Activated T-helper 1 cell treated with anti-CD3 and anti-CD28 coated beads, Interleukin-12 subunit alpha, Interleukin-12 subunit beta, Interleukin-2, Interleukin-4 antibody, amounts not matched to agents 30 ng/mL and 10 ng/mL and 1 ng/mL, durations not matched to agents 14 hours and 24 hours and 36 hours (primary cell): ENCODE data around the gene RAB40B. TPM values are rescaled to one million over a fixed set of nuclear protein-coding genes. Genes with fewer than 3 reads are reported as not detected.

ENCODE experiments used
- DNase-seq: peaks from one replicate; pipeline ENCODE4 v3.0.0; 2021; ENCODE audit warnings: low spot score
- H3K27ac Mint-ChIP-seq: one replicate; pipeline ENCODE4 v1.8.0; 2021; ENCODE audit warnings: mild to moderate bottlenecking, mixed read lengths
- H3K27me3 Mint-ChIP-seq: one replicate; pipeline ENCODE4 v1.8.0; 2022; ENCODE audit warnings: mild to moderate bottlenecking, moderate library complexity, mixed read lengths; ENCODE audit not compliant: insufficient read depth
- H3K36me3 Mint-ChIP-seq: one replicate; pipeline ENCODE4 v1.8.0; 2021; ENCODE audit warnings: low read depth, mixed read lengths
- H3K4me1 Mint-ChIP-seq: one replicate; pipeline ENCODE4 v1.8.0; 2021; ENCODE audit warnings: low read depth, mixed read lengths
- H3K4me3 Mint-ChIP-seq: one replicate; pipeline ENCODE4 v1.8.0; 2021; ENCODE audit warnings: mild to moderate bottlenecking, moderate library complexity, mixed read lengths
- H3K9me3 Mint-ChIP-seq: one replicate; pipeline ENCODE4 v1.8.0; 2021; ENCODE audit warnings: mixed read lengths
- intact Hi-C: fragments of 100-400 bp; cut with micrococcal nuclease; formaldehyde crosslinking; loops from one replicate; pipeline ENCODE4 v1.15.1; 2024
- total RNA-seq: library from RNA; stranded (reverse); gene quantifications from 2 replicates; pipeline ENCODE4 v1.2.3, GENCODE V29; 2022

The RAB40B gene
- total RNA-seq, 1 donor from 2014 or later = 5.2 TPM

GRCh38 chr17:82709024-82709675, 10.7 kb upstream of the RAB40B start:
- no peak overlapping the region for H3K27ac Mint-ChIP-seq
- H3K27me3 Mint-ChIP-seq = no peaks in the 10 kb centered on the region
- DNase-seq = no peak
- no peaks in the 10 kb centered on the region for H3K4me1 Mint-ChIP-seq
- H3K4me3 Mint-ChIP-seq = no peak overlapping the region
- intact Hi-C loops = no loop called here
- no peaks in the 10 kb centered on the region for H3K36me3 Mint-ChIP-seq
- H3K9me3 Mint-ChIP-seq = no peaks in the 10 kb centered on the region

GRCh38 chr17:82705756-82706155, 7.3 kb upstream of the RAB40B start:
- Mint-ChIP-seq H3K4me1 (no peaks in the 10 kb centered on the region), H3K27ac (no peak overlapping the region), H3K27me3 (no peaks in the 10 kb centered on the region), H3K9me3 (no peaks in the 10 kb centered on the region), H3K36me3 (no peaks in the 10 kb centered on the region), H3K4me3 (no peak overlapping the region)
- DNase-seq = no peak
- intact Hi-C loops = no loop called here

- H3K9me3 Mint-ChIP-seq = no peaks in the 10 kb centered on the region
- intact Hi-C loops = no loop called here
- H3K27ac Mint-ChIP-seq = no peak overlapping the region
Measured at GRCh38 chr17:82704886-82705285, 6.4 kb upstream of the RAB40B start.

GRCh38 chr17:82703935-82704865, 5.7 kb upstream of the RAB40B start:
- Mint-ChIP-seq H3K9me3 (no peaks in the 10 kb centered on the region), H3K27ac (no peak overlapping the region), H3K4me1 (no peaks in the 10 kb centered on the region), H3K4me3 (no peak overlapping the region), H3K27me3 (peaks cover under 1% of the 10 kb centered on the region), H3K36me3 (no peaks in the 10 kb centered on the region)
- intact Hi-C loops = no loop called here
- DNase-seq = no peak

More at GRCh38 chr17:82704886-82705285, 6.4 kb upstream of the RAB40B start:
- Mint-ChIP-seq H3K4me1 (no peaks in the 10 kb centered on the region), H3K27me3 (no peaks in the 10 kb centered on the region), H3K36me3 (no peaks in the 10 kb centered on the region), H3K4me3 (no peak overlapping the region)
- no peak for DNase-seq

GRCh38 chr17:82703036-82703745, 4.7 kb upstream of the RAB40B start:
- no peaks in the 10 kb centered on the region for H3K9me3 Mint-ChIP-seq
- no peaks in the 10 kb centered on the region for H3K4me1 Mint-ChIP-seq
- no peaks in the 10 kb centered on the region for H3K36me3 Mint-ChIP-seq
- intact Hi-C loops = no loop called here
- H3K27me3 Mint-ChIP-seq = peaks cover 2% of the 10 kb centered on the region
- no peak overlapping the region for H3K27ac Mint-ChIP-seq
- no peak for DNase-seq
- H3K4me3 Mint-ChIP-seq = no peak overlapping the region

GRCh38 chr17:82702231-82702927, 3.9 kb upstream of the RAB40B start:
- Mint-ChIP-seq H3K27me3 (peaks cover 2% of the 10 kb centered on the region), H3K4me1 (no peaks in the 10 kb centered on the region), H3K27ac (no peak overlapping the region), H3K4me3 (no peak overlapping the region), H3K36me3 (no peaks in the 10 kb centered on the region), H3K9me3 (no peaks in the 10 kb centered on the region)
- DNase-seq = no peak
- intact Hi-C loops = no loop called here

- peak overlapping the region; percentile 81 for H3K4me3 Mint-ChIP-seq
- H3K4me1 Mint-ChIP-seq = no peaks in the 10 kb centered on the region
- intact Hi-C loops = no loop called here
- H3K27me3 Mint-ChIP-seq = peaks cover 8% of the 10 kb centered on the region
- H3K9me3 Mint-ChIP-seq = peaks cover 8% of the 10 kb centered on the region
- DNase-seq = no peak
- no peaks in the 10 kb centered on the region for H3K36me3 Mint-ChIP-seq
- H3K27ac Mint-ChIP-seq = no peak overlapping the region
Measured at GRCh38 chr17:82699551-82699950, 1.1 kb upstream of the RAB40B start.

- H3K4me3 Mint-ChIP-seq = peak overlapping the region; percentile 81
- no peaks in the 10 kb centered on the region for H3K4me1 Mint-ChIP-seq
- peaks cover 10% of the 10 kb centered on the region for H3K27me3 Mint-ChIP-seq
- intact Hi-C loops = loop anchor here (1.0 kb wide), 5 partner anchors 17 to 426 kb away; partner anchors contain the start of genes CSNK1D, CYBC1, FN3KRP and WDR45B
- H3K36me3 Mint-ChIP-seq = no peaks in the 10 kb centered on the region
- H3K27ac Mint-ChIP-seq = no peak overlapping the region
- peaks cover 12% of the 10 kb centered on the region for H3K9me3 Mint-ChIP-seq
- no peak for DNase-seq
Measured at GRCh38 chr17:82698974-82699442, 510 bp upstream of the RAB40B start.

- peaks cover 18% of the 10 kb centered on the region for H3K9me3 Mint-ChIP-seq
- no peak overlapping the region for H3K27ac Mint-ChIP-seq
- H3K36me3 Mint-ChIP-seq = no peaks in the 10 kb centered on the region
- H3K27me3 Mint-ChIP-seq = peaks cover 10% of the 10 kb centered on the region
- H3K4me1 Mint-ChIP-seq = no peaks in the 10 kb centered on the region
- peak overlapping the region; percentile 26 for H3K4me3 Mint-ChIP-seq
- no peak for DNase-seq
- intact Hi-C loops = loop anchor here (1.0 kb wide), 5 partner anchors 19 to 424 kb away; partner anchors contain the start of genes CSNK1D, CYBC1, FN3KRP and WDR45B
Measured at GRCh38 chr17:82697808-82698064, 762 bp downstream of the RAB40B start.

GRCh38 chr17:82696916-82697807, 1.3 kb downstream of the RAB40B start:
- DNase-seq = no peak
- H3K4me1 Mint-ChIP-seq = no peaks in the 10 kb centered on the region
- peaks cover 18% of the 10 kb centered on the region for H3K9me3 Mint-ChIP-seq
- intact Hi-C loops = no loop called here
- no peak overlapping the region for H3K27ac Mint-ChIP-seq
- peak overlapping the region; percentile 58 for H3K4me3 Mint-ChIP-seq
- no peaks in the 10 kb centered on the region for H3K36me3 Mint-ChIP-seq
- H3K27me3 Mint-ChIP-seq = peaks cover 10% of the 10 kb centered on the region

- Mint-ChIP-seq H3K27me3 (peaks cover 10% of the 10 kb centered on the region), H3K4me3 (no peak overlapping the region), H3K27ac (no peak overlapping the region), H3K9me3 (peaks cover 18% of the 10 kb centered on the region), H3K4me1 (no peaks in the 10 kb centered on the region), H3K36me3 (no peaks in the 10 kb centered on the region)
- intact Hi-C loops = no loop called here
- no peak for DNase-seq
Measured at GRCh38 chr17:82696259-82696658, 2.2 kb downstream of the RAB40B start.

- peaks cover 18% of the 10 kb centered on the region for H3K9me3 Mint-ChIP-seq
- H3K4me3 Mint-ChIP-seq = no peak overlapping the region
- no peaks in the 10 kb centered on the region for H3K36me3 Mint-ChIP-seq
- peaks cover 10% of the 10 kb centered on the region for H3K27me3 Mint-ChIP-seq
- no peak overlapping the region for H3K27ac Mint-ChIP-seq
- intact Hi-C loops = no loop called here
- H3K4me1 Mint-ChIP-seq = peaks cover 7% of the 10 kb centered on the region
- DNase-seq = no peak
Measured at GRCh38 chr17:82694647-82695046, 3.9 kb downstream of the RAB40B start.
